GM19240 (cell line): Measurements from ENCODE around the gene ADGRD1.
"Not testable (repeated sequence)": the region's sequence is repeated elsewhere in the genome, so short reads cannot be mapped to it uniquely, and the experiment has no call there.

Experiments used
- DNase-seq: peaks from one replicate; pipeline ENCODE4 v3.0.0; 2011; ENCODE audit warnings: low spot score; ENCODE audit not compliant: insufficient read length

ADGRD1 gene

GRCh38 chr12:131054345-131055092, 100.8 kb downstream of the ADGRD1 start:
- DNase-seq, result no peak

GRCh38 chr12:131055093-131055465, 101.4 kb downstream of the ADGRD1 start:
- DNase-seq, result no peak

GRCh38 chr12:131055596-131056233, 102.0 kb downstream of the ADGRD1 start:
- no peak for DNase-seq

- DNase-seq, result no peak
These were observed 102.9 kb downstream of the ADGRD1 start for GRCh38 chr12:131056626-131057025.

GRCh38 chr12:131057211-131057721, 103.6 kb downstream of the ADGRD1 start:
- no peak for DNase-seq

- DNase-seq, result no peak
These were observed 104.2 kb downstream of the ADGRD1 start for GRCh38 chr12:131057722-131058515.

GRCh38 chr12:131058700-131059099, 105.0 kb downstream of the ADGRD1 start:
- DNase-seq, result no peak

- DNase-seq, result no peak
These were observed 106.5 kb downstream of the ADGRD1 start for GRCh38 chr12:131060011-131060703.

- DNase-seq, result no peak
These were observed 107.5 kb downstream of the ADGRD1 start for GRCh38 chr12:131061041-131061806.

- no peak for DNase-seq
These were observed 109.7 kb downstream of the ADGRD1 start for GRCh38 chr12:131063413-131063812.

GRCh38 chr12:131063960-131064359, 110.3 kb downstream of the ADGRD1 start:
- no peak for DNase-seq

GRCh38 chr12:131065279-131065678, 111.6 kb downstream of the ADGRD1 start:
- no peak for DNase-seq

GRCh38 chr12:131065801-131066200, 112.1 kb downstream of the ADGRD1 start:
- no peak for DNase-seq

GRCh38 chr12:131066207-131066885, 112.6 kb downstream of the ADGRD1 start:
- no peak for DNase-seq

GRCh38 chr12:131066886-131067490, 113.3 kb downstream of the ADGRD1 start:
- no peak for DNase-seq

- no peak for DNase-seq
These were observed 114.5 kb downstream of the ADGRD1 start for GRCh38 chr12:131067981-131068851.

- DNase-seq, result not testable (repeated sequence)
These were observed 115.4 kb downstream of the ADGRD1 start for GRCh38 chr12:131068926-131069720.

- DNase-seq, result not testable (repeated sequence)
These were observed 116.4 kb downstream of the ADGRD1 start for GRCh38 chr12:131070136-131070535.
